ENCODE results near the gene MMP15. TPM values are rescaled to one million over a fixed set of nuclear protein-coding genes. Genes with fewer than 3 reads are reported as not detected.
A peak's percentile ranks its signal among the peaks of the same experiment; 100 is the strongest.
"Not testable (repeated sequence)": the region's sequence is repeated elsewhere in the genome, so short reads cannot be mapped to it uniquely, and the experiment has no call there.

Gene MMP15
- total RNA-seq, 2 donors from 2014 or later = 22.3 to 35.3 TPM

GRCh38 chr16:58000706-58001676 lies 24.6 kb upstream of the MMP15 start, which contains the start of gene USB1:
Gene USB1 (plus strand): TSS chr16:58001407. CDS start chr16:58001484, 77 bp downstream.
- peaks cover 30% of the 10 kb centered on the region for H3K4me1 ChIP-seq
- 1% methylated on average over 25 to 73 of the region's 81 CpGs for WGBS, 2 donors
- intact Hi-C loops (cut with DNase I) = no loop called here
- H3K27me3 ChIP-seq = no peaks in the 10 kb centered on the region
- peak within 1 kb of the TSS; percentile 65 to 91 (median 82) for H3K27ac ChIP-seq
- H3K4me3 ChIP-seq = peak within 1 kb of the TSS; percentile 52 to 73
- ATAC-seq = peak; percentile 91
- H3K36me3 ChIP-seq (replicated peaks in 1 of 2; ENCODE audit: insufficient read depth in 1 of 2, low read depth in 2 of 2) = peaks cover 0 to 6% of the 10 kb centered on the region in 2 donors
- TF ChIP-seq CTCF (IDR thresholded peaks at IDR 0.05) = peak; percentile 43 to 91 (median 77)
- peak; percentile 31 to 69 (median 68) for TF ChIP-seq POLR2A (IDR thresholded peaks at IDR 0.05)
- DNase-seq = peak; percentile 87 to 89 (median 88)
- no peaks in the 10 kb centered on the region for H3K9me3 ChIP-seq

- ATAC-seq (no peak), DNase-seq (no peak)
- 30 to 36% methylated on average over 9 to 10 of the region's 10 CpGs for WGBS, 2 donors
- peak overlapping the region in 2 of 4 donors; percentile 75 to 91 for H3K27ac ChIP-seq
- intact Hi-C loops (cut with DNase I) = no loop called here
- no peaks in the 10 kb centered on the region for H3K9me3 ChIP-seq
- no peaks in the 10 kb centered on the region for H3K27me3 ChIP-seq
- peaks cover 30% of the 10 kb centered on the region for H3K4me1 ChIP-seq
- peak overlapping the region; percentile 52 to 73 for H3K4me3 ChIP-seq
- TF ChIP-seq POLR2A (IDR thresholded peaks at IDR 0.05) (no peak), CTCF (IDR thresholded peaks at IDR 0.05) (no peak)
- peaks cover 0 to 3% of the 10 kb centered on the region in 2 donors for H3K36me3 ChIP-seq (replicated peaks in 1 of 2; ENCODE audit: insufficient read depth in 1 of 2, low read depth in 2 of 2)
Measured at GRCh38 chr16:58001781-58002415, 23.7 kb upstream of the MMP15 start.

GRCh38 chr16:58002416-58002800 lies 23.1 kb upstream of the MMP15 start:
- Histone ChIP-seq H3K36me3 (replicated peaks in 1 of 2; ENCODE audit: insufficient read depth in 1 of 2, low read depth in 2 of 2) (peaks cover 0 to under 1% of the 10 kb centered on the region in 2 donors), H3K4me3 (no peak overlapping the region), H3K27me3 (no peaks in the 10 kb centered on the region), H3K4me1 (peaks cover 30% of the 10 kb centered on the region), H3K27ac (no peak overlapping the region), H3K9me3 (no peaks in the 10 kb centered on the region)
- DNase-seq = no peak
- intact Hi-C loops (cut with DNase I) = no loop called here
- TF ChIP-seq CTCF (IDR thresholded peaks at IDR 0.05) (no peak), POLR2A (IDR thresholded peaks at IDR 0.05) (no peak)
- ATAC-seq = no peak
- 74 to 80% methylated on average over 9 of the region's 9 CpGs for WGBS, 2 donors

- Histone ChIP-seq H3K27me3 (no peaks in the 10 kb centered on the region), H3K4me1 (peaks cover 30% of the 10 kb centered on the region), H3K36me3 (replicated peaks in 1 of 2; ENCODE audit: insufficient read depth in 1 of 2, low read depth in 2 of 2) (no peaks in the 10 kb centered on the region), H3K27ac (no peak overlapping the region), H3K4me3 (no peak overlapping the region), H3K9me3 (no peaks in the 10 kb centered on the region)
- no peak for ATAC-seq
- WGBS, 2 donors = 94 to 97% methylated on average over 5 of the region's 5 CpGs
- intact Hi-C loops (cut with DNase I) = no loop called here
- TF ChIP-seq POLR2A (IDR thresholded peaks at IDR 0.05) = no peak
- no peak for TF ChIP-seq CTCF (IDR thresholded peaks at IDR 0.05)
- no peak for DNase-seq
Measured at GRCh38 chr16:58002936-58003335, 22.6 kb upstream of the MMP15 start.

- intact Hi-C loops (cut with DNase I); H3K27me3 ChIP-seq; ATAC-seq; H3K4me3 ChIP-seq; H3K36me3 ChIP-seq (replicated peaks in 1 of 2; ENCODE audit: insufficient read depth in 1 of 2, low read depth in 2 of 2); H3K9me3 ChIP-seq: not testable (repeated sequence)
- H3K4me1 ChIP-seq = peaks cover 18% of the 10 kb centered on the region
- peak overlapping the region in 2 of 4 donors; percentile 14 to 66 for H3K27ac ChIP-seq
- WGBS, 2 donors = 53 to 56% methylated on average over 12 of the region's 12 CpGs
- DNase-seq = peak; percentile 64 to 84 (median 70)
Measured at GRCh38 chr16:58004736-58005135, 20.8 kb upstream of the MMP15 start.
